Measurements from ENCODE around the gene TANGO6. TPM values are rescaled to one million over a fixed set of nuclear protein-coding genes. Genes with fewer than 3 reads are reported as not detected.

Gene TANGO6
- total RNA-seq, 1 donor from 2014 or later: 12.5 TPM

DNA sequence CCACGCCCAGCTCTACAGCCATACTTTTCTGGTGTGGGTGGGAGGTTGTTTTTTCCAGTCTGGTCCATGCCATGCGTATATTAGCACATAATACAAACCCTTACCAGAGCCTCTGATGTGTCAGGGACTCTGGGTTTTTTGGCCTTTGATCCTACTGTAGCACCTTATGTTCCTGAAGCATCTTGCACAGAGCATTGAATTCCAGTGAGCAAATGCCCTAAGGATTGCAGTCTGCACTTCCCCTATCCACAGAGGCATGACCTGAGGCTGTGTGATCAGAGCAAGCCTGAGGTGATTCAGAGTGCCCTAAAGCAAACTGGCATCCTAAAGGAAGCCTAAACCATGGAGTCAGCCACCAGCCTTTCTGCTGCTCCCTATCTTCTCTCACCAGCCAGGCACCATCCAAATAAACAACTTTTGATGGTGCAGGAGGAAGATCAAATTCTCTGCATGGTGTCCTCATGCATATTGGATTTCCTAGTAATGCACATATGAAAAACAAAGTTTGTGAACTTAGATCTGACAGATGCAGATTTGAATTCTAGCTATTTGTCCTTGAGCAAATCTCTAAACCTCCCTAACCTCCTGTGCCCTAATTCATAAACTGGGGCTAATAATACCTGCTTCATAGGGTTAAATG lies 220.9 kb downstream of the TANGO6 start:
- Histone ChIP-seq H3K4me3 (ENCODE audit: low read length in 3 of 3) (peak overlapping the region; percentile 25 to 58 (median 46)), H3K9me3 (ENCODE audit: control insufficient read depth in 3 of 3, low read length in 3 of 3) (no peaks in the 10 kb centered on the region), H3K27me3 (ENCODE audit: control insufficient read depth in 3 of 3, insufficient read depth in 3 of 3, low read length in 3 of 3) (no peaks in the 10 kb centered on the region), H3K9ac (ENCODE audit: low read depth in 1 of 3, low read length in 3 of 3) (peak overlapping the region; percentile 45 to 63 (median 55)), H3K27ac (ENCODE audit: low read depth, low read length) (peak overlapping the region; percentile 71), H3K36me3 (ENCODE audit: control insufficient read depth in 3 of 3, insufficient read depth in 3 of 3, low read length in 3 of 3) (no peaks in the 10 kb centered on the region), H3K4me1 (ENCODE audit: control insufficient read depth in 3 of 3, insufficient read depth in 3 of 3, low read length in 3 of 3) (peaks cover 10 to 19% (median 15%) of the 10 kb centered on the region in 3 donors)

DNA sequence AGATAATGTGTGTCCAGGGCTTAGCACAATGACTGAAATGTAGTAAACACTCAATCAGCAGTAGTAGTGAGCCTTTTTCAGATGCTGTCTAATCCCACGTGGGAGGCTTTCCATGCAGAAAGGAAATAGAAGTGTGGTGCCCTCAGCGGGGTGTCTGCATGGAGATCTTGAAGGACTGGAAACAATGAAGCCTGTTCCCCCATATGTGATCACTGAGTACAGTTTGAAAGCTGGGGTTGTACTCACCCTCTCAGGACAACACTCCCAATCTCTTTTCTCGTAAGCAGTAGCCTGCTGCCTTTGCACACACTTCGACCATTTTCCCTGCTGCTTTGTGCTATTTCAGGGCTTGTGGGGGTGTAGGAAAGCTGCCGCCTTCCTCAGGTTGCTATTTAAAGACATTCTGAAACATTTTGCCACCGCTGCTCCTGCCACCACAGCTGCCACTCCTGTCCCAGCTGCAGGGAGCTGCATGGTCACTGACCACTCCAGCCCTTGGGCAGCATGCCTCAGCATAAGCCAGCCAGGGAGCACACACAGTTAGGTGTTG lies 221.5 kb downstream of the TANGO6 start:
- Histone ChIP-seq H3K4me3 (ENCODE audit: low read length in 3 of 3) (peak overlapping the region; percentile 25 to 58 (median 46)), H3K27me3 (ENCODE audit: control insufficient read depth in 3 of 3, insufficient read depth in 3 of 3, low read length in 3 of 3) (no peaks in the 10 kb centered on the region), H3K4me1 (ENCODE audit: control insufficient read depth in 3 of 3, insufficient read depth in 3 of 3, low read length in 3 of 3) (peaks cover 10 to 19% (median 15%) of the 10 kb centered on the region in 3 donors), H3K9me3 (ENCODE audit: control insufficient read depth in 3 of 3, low read length in 3 of 3) (no peaks in the 10 kb centered on the region), H3K36me3 (ENCODE audit: control insufficient read depth in 3 of 3, insufficient read depth in 3 of 3, low read length in 3 of 3) (no peaks in the 10 kb centered on the region), H3K27ac (ENCODE audit: low read depth, low read length) (peak overlapping the region; percentile 71), H3K9ac (ENCODE audit: low read depth in 1 of 3, low read length in 3 of 3) (peak overlapping the region; percentile 45 to 63 (median 55))

DNA sequence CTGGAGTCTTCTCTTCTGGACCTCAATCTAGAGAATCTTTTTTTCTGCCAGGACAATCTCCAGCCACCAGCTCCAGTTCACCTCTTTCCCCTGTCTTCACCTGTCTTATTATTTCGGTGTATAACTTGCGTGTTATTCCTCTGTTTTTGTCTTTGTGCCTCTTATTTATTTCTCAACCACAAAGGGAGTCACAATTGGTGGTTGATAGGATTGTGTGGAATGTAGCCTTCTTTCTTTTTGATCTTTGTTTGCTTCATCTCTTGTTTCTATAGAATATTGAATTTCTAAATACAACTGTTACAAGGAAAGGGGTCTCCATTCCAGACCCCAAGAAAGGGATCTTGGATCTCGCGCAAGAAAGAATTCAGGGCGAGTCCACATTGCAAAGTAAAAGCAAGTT lies 226.2 kb downstream of the TANGO6 start:
- Histone ChIP-seq H3K9me3 (ENCODE audit: control insufficient read depth in 3 of 3, low read length in 3 of 3) (no peaks in the 10 kb centered on the region), H3K4me1 (ENCODE audit: control insufficient read depth in 3 of 3, insufficient read depth in 3 of 3, low read length in 3 of 3) (peaks cover 5 to 11% (median 9%) of the 10 kb centered on the region in 3 donors), H3K36me3 (ENCODE audit: control insufficient read depth in 3 of 3, insufficient read depth in 3 of 3, low read length in 3 of 3) (no peaks in the 10 kb centered on the region), H3K4me3 (ENCODE audit: low read length in 3 of 3) (no peak overlapping the region), H3K9ac (ENCODE audit: low read depth in 1 of 3, low read length in 3 of 3) (no peak overlapping the region), H3K27me3 (ENCODE audit: control insufficient read depth in 3 of 3, insufficient read depth in 3 of 3, low read length in 3 of 3) (no peaks in the 10 kb centered on the region), H3K27ac (ENCODE audit: low read depth, low read length) (no peak overlapping the region)

DNA sequence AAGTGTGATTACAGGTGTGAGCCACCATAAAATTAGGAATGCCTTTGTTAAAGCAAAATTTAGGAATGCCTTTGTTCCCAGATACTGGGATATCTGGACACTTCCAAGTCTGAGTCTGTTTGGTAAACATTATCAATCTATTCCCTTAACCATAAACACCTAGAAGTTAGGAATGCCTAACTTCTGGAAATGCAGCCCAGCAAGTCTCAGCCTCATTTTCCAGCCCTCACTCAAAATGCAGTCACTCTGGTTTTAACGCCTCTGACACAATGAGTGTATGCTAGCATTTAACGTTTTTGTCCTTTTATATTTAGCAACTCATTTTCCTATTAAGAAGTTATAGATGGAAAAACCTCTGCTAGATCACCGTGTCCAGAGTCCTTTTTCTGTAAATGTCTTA lies 227.7 kb downstream of the TANGO6 start:
- Histone ChIP-seq H3K9ac (ENCODE audit: low read depth in 1 of 3, low read length in 3 of 3) (no peak overlapping the region), H3K4me3 (ENCODE audit: low read length in 3 of 3) (no peak overlapping the region), H3K27me3 (ENCODE audit: control insufficient read depth in 3 of 3, insufficient read depth in 3 of 3, low read length in 3 of 3) (no peaks in the 10 kb centered on the region), H3K36me3 (ENCODE audit: control insufficient read depth in 3 of 3, insufficient read depth in 3 of 3, low read length in 3 of 3) (no peaks in the 10 kb centered on the region), H3K9me3 (ENCODE audit: control insufficient read depth in 3 of 3, low read length in 3 of 3) (no peaks in the 10 kb centered on the region), H3K4me1 (ENCODE audit: control insufficient read depth in 3 of 3, insufficient read depth in 3 of 3, low read length in 3 of 3) (no peaks in the 10 kb centered on the region), H3K27ac (ENCODE audit: low read depth, low read length) (no peak overlapping the region)

DNA sequence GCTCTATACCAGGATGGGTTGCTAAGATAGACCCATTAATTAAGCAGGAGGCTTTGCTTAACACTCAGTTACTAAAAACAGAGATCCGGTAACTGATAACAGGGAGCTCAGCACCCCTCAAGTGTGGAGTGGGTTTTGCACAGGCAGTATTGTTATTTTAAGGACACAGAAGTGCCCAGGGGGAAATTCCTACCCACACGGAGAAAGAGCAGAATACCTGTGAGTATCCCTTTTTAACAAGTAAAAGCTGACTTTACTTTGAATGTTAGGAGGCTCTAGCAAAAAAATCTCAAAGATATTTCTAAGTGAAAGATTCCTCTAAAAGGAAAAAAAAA lies 229.3 kb downstream of the TANGO6 start:
- Histone ChIP-seq H3K36me3 (ENCODE audit: control insufficient read depth in 3 of 3, insufficient read depth in 3 of 3, low read length in 3 of 3) (no peaks in the 10 kb centered on the region), H3K9ac (ENCODE audit: low read depth in 1 of 3, low read length in 3 of 3) (no peak overlapping the region), H3K27ac (ENCODE audit: low read depth, low read length) (no peak overlapping the region), H3K27me3 (ENCODE audit: control insufficient read depth in 3 of 3, insufficient read depth in 3 of 3, low read length in 3 of 3) (no peaks in the 10 kb centered on the region), H3K4me3 (ENCODE audit: low read length in 3 of 3) (no peak overlapping the region), H3K9me3 (ENCODE audit: control insufficient read depth in 3 of 3, low read length in 3 of 3) (no peaks in the 10 kb centered on the region), H3K4me1 (ENCODE audit: control insufficient read depth in 3 of 3, insufficient read depth in 3 of 3, low read length in 3 of 3) (no peaks in the 10 kb centered on the region)

DNA sequence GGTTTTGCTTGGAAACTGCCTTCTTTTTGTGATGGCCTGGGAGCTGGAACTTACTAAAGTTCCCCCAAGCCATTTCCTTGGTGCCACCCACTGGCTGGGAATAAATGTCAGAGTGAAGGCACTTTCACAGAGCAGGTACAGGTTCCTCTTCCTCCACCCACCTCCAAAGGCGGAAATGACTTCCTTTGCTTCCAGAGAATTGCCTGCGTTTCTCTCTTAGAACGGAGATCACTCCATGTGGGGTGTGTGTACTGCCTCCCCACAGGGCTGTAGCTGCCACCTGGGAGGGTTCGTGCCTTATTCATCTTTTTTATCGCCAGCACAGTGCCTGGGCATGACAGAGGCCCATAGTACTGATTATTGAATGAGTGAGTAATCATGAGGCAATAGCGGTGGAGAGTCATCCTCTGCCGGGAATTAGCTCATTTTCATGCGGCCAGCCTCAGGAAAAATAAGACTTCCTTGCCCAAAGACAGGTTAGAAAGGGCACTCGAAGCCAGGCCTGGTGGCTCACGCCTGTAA lies 229.9 kb downstream of the TANGO6 start:
- H3K9ac ChIP-seq (ENCODE audit: low read depth in 1 of 3, low read length in 3 of 3): no peak overlapping the region
- no peaks in the 10 kb centered on the region for H3K36me3 ChIP-seq (ENCODE audit: control insufficient read depth in 3 of 3, insufficient read depth in 3 of 3, low read length in 3 of 3)
- H3K4me1 ChIP-seq (ENCODE audit: control insufficient read depth in 3 of 3, insufficient read depth in 3 of 3, low read length in 3 of 3): no peaks in the 10 kb centered on the region
- no peak overlapping the region for H3K4me3 ChIP-seq (ENCODE audit: low read length in 3 of 3)
- no peaks in the 10 kb centered on the region for H3K9me3 ChIP-seq (ENCODE audit: control insufficient read depth in 3 of 3, low read length in 3 of 3)
- no peaks in the 10 kb centered on the region for H3K27me3 ChIP-seq (ENCODE audit: control insufficient read depth in 3 of 3, insufficient read depth in 3 of 3, low read length in 3 of 3)
- no peak overlapping the region for H3K27ac ChIP-seq (ENCODE audit: low read depth, low read length)

DNA sequence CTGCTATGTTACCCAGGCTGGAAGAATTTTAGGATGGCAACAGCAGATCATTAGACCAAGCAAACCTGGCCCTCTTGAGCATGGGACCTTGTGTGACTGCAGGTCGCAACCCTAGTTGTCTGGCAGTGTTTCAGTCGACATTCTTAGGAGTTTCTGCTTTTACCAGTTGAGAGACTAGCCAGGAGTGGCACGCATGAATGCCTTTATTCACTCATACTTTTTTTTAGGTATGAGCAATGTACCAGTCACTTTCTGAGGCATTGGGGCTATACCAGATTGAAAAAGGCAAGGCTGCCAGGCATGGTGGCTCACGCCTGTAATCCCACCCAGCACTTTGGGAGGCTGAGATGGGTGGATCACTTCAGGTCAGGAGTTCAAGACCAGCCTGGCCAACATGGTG lies 233.9 kb downstream of the TANGO6 start:
- H3K27ac ChIP-seq (ENCODE audit: low read depth, low read length): no peak overlapping the region
- no peak overlapping the region for H3K9ac ChIP-seq (ENCODE audit: low read depth in 1 of 3, low read length in 3 of 3)
- no peaks in the 10 kb centered on the region for H3K27me3 ChIP-seq (ENCODE audit: control insufficient read depth in 3 of 3, insufficient read depth in 3 of 3, low read length in 3 of 3)
- H3K4me3 ChIP-seq (ENCODE audit: low read length in 3 of 3): no peak overlapping the region
- no peaks in the 10 kb centered on the region for H3K36me3 ChIP-seq (ENCODE audit: control insufficient read depth in 3 of 3, insufficient read depth in 3 of 3, low read length in 3 of 3)
- H3K9me3 ChIP-seq (ENCODE audit: control insufficient read depth in 3 of 3, low read length in 3 of 3): no peaks in the 10 kb centered on the region
- no peaks in the 10 kb centered on the region for H3K4me1 ChIP-seq (ENCODE audit: control insufficient read depth in 3 of 3, insufficient read depth in 3 of 3, low read length in 3 of 3)

DNA sequence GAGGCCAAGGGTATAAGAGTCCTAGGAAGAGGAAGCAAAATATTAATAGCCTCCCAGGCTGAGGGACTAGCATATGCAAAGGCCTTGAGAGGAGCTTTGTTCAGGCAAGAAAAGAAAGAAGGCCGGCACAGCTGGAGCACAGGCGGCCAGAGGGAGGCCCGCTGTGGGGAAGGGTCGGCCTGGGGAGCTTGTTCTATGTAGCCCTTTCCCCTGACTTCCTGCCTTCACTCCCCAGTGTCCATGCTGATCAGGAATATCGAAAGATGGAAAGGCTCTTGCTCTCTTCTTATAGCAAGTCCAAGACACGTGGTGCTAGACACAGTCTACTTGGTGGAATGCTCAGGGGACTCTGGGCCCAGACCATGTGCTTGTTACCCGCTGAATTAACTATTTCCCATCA lies 234.7 kb downstream of the TANGO6 start:
- Histone ChIP-seq H3K4me1 (ENCODE audit: control insufficient read depth in 3 of 3, insufficient read depth in 3 of 3, low read length in 3 of 3) (no peaks in the 10 kb centered on the region), H3K9me3 (ENCODE audit: control insufficient read depth in 3 of 3, low read length in 3 of 3) (no peaks in the 10 kb centered on the region), H3K27me3 (ENCODE audit: control insufficient read depth in 3 of 3, insufficient read depth in 3 of 3, low read length in 3 of 3) (no peaks in the 10 kb centered on the region), H3K9ac (ENCODE audit: low read depth in 1 of 3, low read length in 3 of 3) (no peak overlapping the region), H3K36me3 (ENCODE audit: control insufficient read depth in 3 of 3, insufficient read depth in 3 of 3, low read length in 3 of 3) (peaks cover 0 to under 1% (median 0%) of the 10 kb centered on the region in 3 donors), H3K4me3 (ENCODE audit: low read length in 3 of 3) (no peak overlapping the region), H3K27ac (ENCODE audit: low read depth, low read length) (no peak overlapping the region)

DNA sequence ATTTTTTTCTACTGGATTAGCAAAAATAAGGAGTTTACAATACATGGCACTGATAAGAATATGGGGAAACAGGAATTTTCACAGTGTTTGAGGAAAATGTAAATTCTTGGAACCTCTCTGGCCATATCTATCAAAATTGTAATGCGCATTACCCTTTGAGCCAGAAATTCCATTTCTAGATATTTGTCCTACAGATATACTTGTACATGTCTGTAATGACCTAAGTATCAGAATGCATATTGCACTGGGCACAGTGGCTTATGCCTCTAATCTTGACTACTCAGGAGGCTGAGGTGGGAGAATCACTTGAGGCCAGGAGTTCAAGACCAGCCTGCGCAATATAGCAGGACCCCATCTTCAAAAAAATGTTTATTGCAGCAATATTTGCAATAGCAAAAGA lies 236.4 kb downstream of the TANGO6 start:
- H3K4me3 ChIP-seq (ENCODE audit: low read length in 3 of 3): no peak overlapping the region
- H3K9me3 ChIP-seq (ENCODE audit: control insufficient read depth in 3 of 3, low read length in 3 of 3): no peaks in the 10 kb centered on the region
- no peaks in the 10 kb centered on the region for H3K27me3 ChIP-seq (ENCODE audit: control insufficient read depth in 3 of 3, insufficient read depth in 3 of 3, low read length in 3 of 3)
- peaks cover 2 to 8% (median 2%) of the 10 kb centered on the region in 3 donors for H3K36me3 ChIP-seq (ENCODE audit: control insufficient read depth in 3 of 3, insufficient read depth in 3 of 3, low read length in 3 of 3)
- H3K9ac ChIP-seq (ENCODE audit: low read depth in 1 of 3, low read length in 3 of 3): no peak overlapping the region
- H3K27ac ChIP-seq (ENCODE audit: low read depth, low read length): no peak overlapping the region
- no peaks in the 10 kb centered on the region for H3K4me1 ChIP-seq (ENCODE audit: control insufficient read depth in 3 of 3, insufficient read depth in 3 of 3, low read length in 3 of 3)

DNA sequence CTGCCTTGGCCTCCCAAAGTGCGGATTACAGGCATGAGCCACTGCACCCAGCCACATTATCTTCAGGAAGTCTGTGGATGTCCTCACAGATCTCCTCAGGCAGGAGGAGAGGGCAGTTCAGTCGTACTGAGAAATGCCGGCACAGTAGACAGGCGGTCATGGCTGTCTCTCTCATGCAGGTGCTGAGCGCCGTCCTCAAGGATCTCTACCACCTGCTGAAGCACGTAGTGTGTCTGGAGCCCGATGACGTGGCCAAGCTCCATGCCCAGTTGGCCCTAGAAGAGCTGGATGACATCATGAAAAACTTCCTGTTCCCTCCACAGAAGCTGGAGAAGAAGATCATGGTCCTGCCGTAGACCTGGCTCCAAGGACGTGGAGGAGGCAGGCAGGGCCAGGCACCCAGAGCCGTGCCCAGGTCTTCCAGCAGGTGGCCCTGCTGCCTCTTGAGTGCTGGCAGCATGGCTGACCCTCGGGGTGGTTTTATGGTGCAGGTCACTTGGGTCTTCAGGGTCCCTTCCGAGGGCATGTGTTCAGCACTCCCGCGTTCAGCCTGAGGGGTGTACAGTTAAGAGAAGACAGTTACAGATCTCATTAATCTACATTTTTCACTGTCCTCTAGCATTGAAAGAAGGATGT lies 240.1 kb downstream of the TANGO6 start:
- no peak overlapping the region for H3K27ac ChIP-seq (ENCODE audit: low read depth, low read length)
- H3K36me3 ChIP-seq (ENCODE audit: control insufficient read depth in 3 of 3, insufficient read depth in 3 of 3, low read length in 3 of 3): peaks cover 2 to 11% (median 8%) of the 10 kb centered on the region in 3 donors
- H3K9me3 ChIP-seq (ENCODE audit: control insufficient read depth in 3 of 3, low read length in 3 of 3): no peaks in the 10 kb centered on the region
- H3K9ac ChIP-seq (ENCODE audit: low read depth in 1 of 3, low read length in 3 of 3): no peak overlapping the region
- peaks cover 0 to 3% (median 0%) of the 10 kb centered on the region in 3 donors for H3K4me1 ChIP-seq (ENCODE audit: control insufficient read depth in 3 of 3, insufficient read depth in 3 of 3, low read length in 3 of 3)
- no peak overlapping the region for H3K4me3 ChIP-seq (ENCODE audit: low read length in 3 of 3)
- H3K27me3 ChIP-seq (ENCODE audit: control insufficient read depth in 3 of 3, insufficient read depth in 3 of 3, low read length in 3 of 3): no peaks in the 10 kb centered on the region
